ENCODE measurements around the gene ARHGEF33. TPM values are rescaled to one million over a fixed set of nuclear protein-coding genes. Genes with fewer than 3 reads are reported as not detected.

ARHGEF33 gene
- total and polyA plus RNA-seq, 2 of the 13 experiments (the other 11 are each of a cell fraction or from before 2014, with no cell fraction given): 0.04 TPM; not detected in 1

DNA sequence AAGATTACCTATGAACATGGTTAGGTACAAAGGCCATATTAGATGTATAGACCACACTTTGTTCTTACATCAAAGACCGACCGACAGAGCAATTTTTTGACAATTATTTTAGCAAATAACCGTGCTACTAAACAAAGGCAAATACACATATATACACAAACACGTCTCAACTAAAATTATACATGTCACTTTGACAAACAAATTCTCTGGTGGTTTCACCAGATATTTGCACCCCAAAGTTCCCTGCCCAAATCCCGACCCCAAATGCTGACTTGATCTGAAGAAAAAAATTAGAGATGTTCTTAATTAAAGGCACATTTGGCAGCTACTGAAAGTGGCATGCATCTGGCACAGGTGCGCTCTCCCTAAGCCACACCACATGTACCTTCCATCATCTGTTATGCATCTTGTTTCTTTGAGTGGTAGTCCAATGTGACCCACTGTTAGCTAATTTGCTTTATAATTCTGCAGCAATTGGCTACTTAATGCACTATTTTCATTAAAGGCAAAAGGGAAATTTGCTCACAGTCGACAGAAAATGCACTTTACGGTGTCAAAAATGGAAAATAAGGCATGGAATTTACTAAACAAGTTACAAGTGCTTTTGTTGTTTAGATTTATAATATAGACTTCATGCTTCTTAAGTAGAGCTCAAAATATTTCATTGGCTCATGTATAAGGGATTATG is 92.1 kb downstream of the ARHGEF33 start (continued):
- no peak for TF ChIP-seq ZNF580 (CRISPR knock-in tag; IDR thresholded peaks at IDR 0.05; ENCODE audit: borderline replicate concordance, low read depth)
- peak; percentile 100 for TF ChIP-seq ZBTB20 (CRISPR knock-in tag; IDR thresholded peaks at IDR 0.05; ENCODE audit: borderline replicate concordance, low read depth)
- no peak; the same call in 1 of the 2 replicates for TF ChIP-seq ZNF335 (CRISPR knock-in tag; IDR thresholded peaks at IDR 0.05)
- TF ChIP-seq MBNL3 (CRISPR knock-in tag; conservative IDR thresholded peaks at IDR 0.05): no peak
- no peak for TF ChIP-seq NFYB (CRISPR knock-in tag; IDR thresholded peaks at IDR 0.05)
- TF ChIP-seq ZHX2 (IDR thresholded peaks at IDR 0.05; ENCODE audit: low read depth): no peak
- peak; percentile 72; the same call in 1 of the 2 replicates for TF ChIP-seq ZHX2 (CRISPR knock-in tag; IDR thresholded peaks at IDR 0.05; ENCODE audit: borderline replicate concordance)
- TF ChIP-seq ZNF33A (CRISPR knock-in tag; IDR thresholded peaks at IDR 0.05; ENCODE audit: borderline replicate concordance): no peak
- no peak for TF ChIP-seq PAX8 (CRISPR knock-in tag; IDR thresholded peaks at IDR 0.05; ENCODE audit: borderline replicate concordance)
- peak; percentile 50; the same call in 1 of the 2 replicates for TF ChIP-seq BHLHE40 (IDR thresholded peaks at IDR 0.05; ENCODE audit: low read length)
- TF ChIP-seq NCOA2 (CRISPR knock-in tag; IDR thresholded peaks at IDR 0.05): peak; percentile 93
- TF ChIP-seq, protein P1, sequence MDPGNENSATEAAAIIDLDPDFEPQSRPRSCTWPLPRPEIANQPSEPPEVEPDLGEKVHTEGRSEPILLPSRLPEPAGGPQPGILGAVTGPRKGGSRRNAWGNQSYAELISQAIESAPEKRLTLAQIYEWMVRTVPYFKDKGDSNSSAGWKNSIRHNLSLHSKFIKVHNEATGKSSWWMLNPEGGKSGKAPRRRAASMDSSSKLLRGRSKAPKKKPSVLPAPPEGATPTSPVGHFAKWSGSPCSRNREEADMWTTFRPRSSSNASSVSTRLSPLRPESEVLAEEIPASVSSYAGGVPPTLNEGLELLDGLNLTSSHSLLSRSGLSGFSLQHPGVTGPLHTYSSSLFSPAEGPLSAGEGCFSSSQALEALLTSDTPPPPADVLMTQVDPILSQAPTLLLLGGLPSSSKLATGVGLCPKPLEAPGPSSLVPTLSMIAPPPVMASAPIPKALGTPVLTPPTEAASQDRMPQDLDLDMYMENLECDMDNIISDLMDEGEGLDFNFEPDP (CRISPR knock-in tag; conservative IDR thresholded peaks at IDR 0.05): 0 out of 2 replicates have a peak, but pooled peaks have one; percentile 72
- no peak for TF ChIP-seq ZNF512B (CRISPR knock-in tag; IDR thresholded peaks at IDR 0.05; ENCODE audit: borderline replicate concordance)
- peak; percentile 82; the same call in 1 of the 2 replicates for TF ChIP-seq ZNF775 (CRISPR knock-in tag; IDR thresholded peaks at IDR 0.05; ENCODE audit: borderline replicate concordance)
- peak; percentile 98 for TF ChIP-seq SOX5 (CRISPR knock-in tag; IDR thresholded peaks at IDR 0.05; ENCODE audit: borderline replicate concordance)
